GM12878 (cell line): Measurements from ENCODE around the gene SLC38A7. TPM values are rescaled to one million over a fixed set of nuclear protein-coding genes. Genes with fewer than 3 reads are reported as not detected.
A peak's percentile ranks its signal among the peaks of the same experiment; 100 is the strongest.

Experiments used
- CBX3 ChIP-seq: fragments of 200-600 bp; sonication (generic); IDR thresholded peaks from 2 replicates; pipeline ENCODE4 v1.6.1; 2016; ENCODE audit warnings: low read depth, borderline replicate concordance
- HDGF ChIP-seq: fragments of 450-650 bp; IDR thresholded peaks from 2 replicates; pipeline ENCODE4 v1.6.1; 2016; ENCODE audit warnings: antibody characterized with exemption
- IKZF1 ChIP-seq: fragments of 450-650 bp; conservative IDR thresholded peaks from 2 replicates; pipeline ENCODE4 v1.6.1; 2017; ENCODE audit warnings: antibody characterized with exemption, mild to moderate bottlenecking
- IRF4 ChIP-seq: IDR thresholded peaks from 2 replicates; pipeline ENCODE4 v1.6.1; 2011; ENCODE audit warnings: low read depth, low read length
- IRF5 ChIP-seq: fragments of 450-650 bp; IDR thresholded peaks from 2 replicates; pipeline ENCODE4 v1.6.1; 2017; ENCODE audit warnings: borderline replicate concordance
- LARP7 ChIP-seq: fragments of 450-650 bp; IDR thresholded peaks from 2 replicates; pipeline ENCODE4 v1.6.1; 2017; ENCODE audit warnings: mild to moderate bottlenecking
- MXI1 ChIP-seq: fragments of 150-350 bp; IDR thresholded peaks from 2 replicates; pipeline ENCODE4 v1.6.1; 2011; ENCODE audit warnings: low read depth, mild to moderate bottlenecking, inconsistent platforms, low read length, improper control_type of control experiment
- NFXL1 ChIP-seq: fragments of 450-650 bp; IDR thresholded peaks from 2 replicates; pipeline ENCODE4 v1.6.1; 2017; ENCODE audit warnings: antibody characterized with exemption, mild to moderate bottlenecking, borderline replicate concordance
- NKRF ChIP-seq: fragments of 450-650 bp; conservative IDR thresholded peaks from 2 replicates; pipeline ENCODE4 v1.6.1; 2017; ENCODE audit warnings: mild to moderate bottlenecking, moderate library complexity
- NRF1 ChIP-seq: conservative IDR thresholded peaks from 2 replicates; pipeline ENCODE4 v1.6.1; 2011; ENCODE audit warnings: mild to moderate bottlenecking, low read depth, low read length, improper control_type of control experiment
- PKNOX1 ChIP-seq: fragments of 450-650 bp; IDR thresholded peaks from 2 replicates; pipeline ENCODE4 v1.6.1; 2016; ENCODE audit warnings: mild to moderate bottlenecking
- RELA ChIP-seq: fragments of 450-650 bp; IDR thresholded peaks from 2 replicates; pipeline ENCODE4 v1.8.0; 2014; ENCODE audit warnings: borderline replicate concordance; ENCODE audit not compliant: partially characterized antibody
- STAT3 ChIP-seq: IDR thresholded peaks from 2 replicates; pipeline ENCODE4 v1.6.1; 2011; ENCODE audit warnings: low read depth, low read length, improper control_type of control experiment
- YY1 ChIP-seq: IDR thresholded peaks from 2 replicates; pipeline ENCODE4 v1.6.1; 2011; ENCODE audit warnings: low read depth, mild to moderate bottlenecking, low read length
- ZBED1 ChIP-seq: IDR thresholded peaks from 2 replicates; pipeline ENCODE4 v1.6.1; 2016; ENCODE audit warnings: borderline replicate concordance
- polyA plus RNA-seq, 11 experiments: library from polyadenylated mRNA; depleted of rRNA in 4 of 11; unstranded in 6 of 11; stranded (reverse) in 5 of 11; fragments of >200 nt; fragmentation: Nextera tagmentation in 4 of 11; fragmentation: Illumina TruSeq in 1 of 11; extraction: Ambion mirVana in 4 of 11; extraction: Trizol in 1 of 11; gene quantifications; 1 replicate in 1 of 11; 2 replicates in 10 of 11; pipeline versions ENCODE4 v1.2.1 to v1.2.3, GENCODE V29; 2011 to 2016; ENCODE audit warnings: inconsistent platforms in 2 of 11, missing spikeins in 2 of 11, low read depth in 1 of 11
- total RNA-seq, 4 experiments: library from RNA; depleted of rRNA in 3 of 4; stranded (reverse); fragments of >200 nt in 3 of 4; fragmentation: Illumina TruSeq in 1 of 4; extraction: Trizol in 1 of 4; gene quantifications; 2 replicates each; pipeline versions ENCODE4 v1.2.1 to v1.2.3, GENCODE V29; 2013 to 2021
- TF ChIP-seq, protein P1 (sequence below): fragments of 450-650 bp; IDR thresholded peaks from 2 replicates; pipeline ENCODE4 v1.6.1; 2018; ENCODE audit warnings: mild to moderate bottlenecking, low read depth, moderate library complexity; ENCODE audit not compliant: partially characterized antibody
- TF ChIP-seq, protein P2 (sequence below): IDR thresholded peaks from 2 replicates; pipeline ENCODE4 v1.6.1; 2012; ENCODE audit warnings: low read depth, low read length, improper control_type of control experiment
- TF ChIP-seq, protein P3 (sequence below): fragments of 450-650 bp; IDR thresholded peaks from 2 replicates; pipeline ENCODE4 v1.6.1; 2017; ENCODE audit warnings: mild to moderate bottlenecking

The SLC38A7 gene
- total and polyA plus RNA-seq, 10 of the 15 experiments (the other 5 are each of a cell fraction or from before 2014, with no cell fraction given), result 1.4 to 7.8 (median 4.7) TPM

GRCh38 chr16:58629733-58630640 is 54.6 kb downstream of the SLC38A7 start, which contains the start of gene CNOT1 (continued):
- TF ChIP-seq, protein P1, sequence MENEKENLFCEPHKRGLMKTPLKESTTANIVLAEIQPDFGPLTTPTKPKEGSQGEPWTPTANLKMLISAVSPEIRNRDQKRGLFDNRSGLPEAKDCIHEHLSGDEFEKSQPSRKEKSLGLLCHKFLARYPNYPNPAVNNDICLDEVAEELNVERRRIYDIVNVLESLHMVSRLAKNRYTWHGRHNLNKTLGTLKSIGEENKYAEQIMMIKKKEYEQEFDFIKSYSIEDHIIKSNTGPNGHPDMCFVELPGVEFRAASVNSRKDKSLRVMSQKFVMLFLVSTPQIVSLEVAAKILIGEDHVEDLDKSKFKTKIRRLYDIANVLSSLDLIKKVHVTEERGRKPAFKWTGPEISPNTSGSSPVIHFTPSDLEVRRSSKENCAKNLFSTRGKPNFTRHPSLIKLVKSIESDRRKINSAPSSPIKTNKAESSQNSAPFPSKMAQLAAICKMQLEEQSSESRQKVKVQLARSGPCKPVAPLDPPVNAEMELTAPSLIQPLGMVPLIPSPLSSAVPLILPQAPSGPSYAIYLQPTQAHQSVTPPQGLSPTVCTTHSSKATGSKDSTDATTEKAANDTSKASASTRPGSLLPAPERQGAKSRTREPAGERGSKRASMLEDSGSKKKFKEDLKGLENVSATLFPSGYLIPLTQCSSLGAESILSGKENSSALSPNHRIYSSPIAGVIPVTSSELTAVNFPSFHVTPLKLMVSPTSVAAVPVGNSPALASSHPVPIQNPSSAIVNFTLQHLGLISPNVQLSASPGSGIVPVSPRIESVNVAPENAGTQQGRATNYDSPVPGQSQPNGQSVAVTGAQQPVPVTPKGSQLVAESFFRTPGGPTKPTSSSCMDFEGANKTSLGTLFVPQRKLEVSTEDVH, result peak; percentile 79
- TF ChIP-seq RELA (peak; percentile 96), CBX3 (no peak), IRF4 (0 out of 2 replicates have a peak, but pooled peaks have one; percentile 60), HDGF (no peak), MXI1 (peak; percentile 18), ZBED1 (no peak), NFXL1 (no peak), PKNOX1 (peak; percentile 55), YY1 (peak; percentile 96), STAT3 (0 out of 2 replicates have a peak, but pooled peaks have one; percentile 26), IKZF1 (peak; percentile 98), IRF5 (no peak), LARP7 (peak; percentile 79), NKRF (peak; percentile 75; the same call in 1 of the 2 replicates), NRF1 (peak; percentile 86)
- TF ChIP-seq, protein P2, sequence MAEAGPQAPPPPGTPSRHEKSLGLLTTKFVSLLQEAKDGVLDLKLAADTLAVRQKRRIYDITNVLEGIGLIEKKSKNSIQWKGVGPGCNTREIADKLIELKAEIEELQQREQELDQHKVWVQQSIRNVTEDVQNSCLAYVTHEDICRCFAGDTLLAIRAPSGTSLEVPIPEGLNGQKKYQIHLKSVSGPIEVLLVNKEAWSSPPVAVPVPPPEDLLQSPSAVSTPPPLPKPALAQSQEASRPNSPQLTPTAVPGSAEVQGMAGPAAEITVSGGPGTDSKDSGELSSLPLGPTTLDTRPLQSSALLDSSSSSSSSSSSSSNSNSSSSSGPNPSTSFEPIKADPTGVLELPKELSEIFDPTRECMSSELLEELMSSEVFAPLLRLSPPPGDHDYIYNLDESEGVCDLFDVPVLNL, result peak; percentile 70
- TF ChIP-seq, protein P3, sequence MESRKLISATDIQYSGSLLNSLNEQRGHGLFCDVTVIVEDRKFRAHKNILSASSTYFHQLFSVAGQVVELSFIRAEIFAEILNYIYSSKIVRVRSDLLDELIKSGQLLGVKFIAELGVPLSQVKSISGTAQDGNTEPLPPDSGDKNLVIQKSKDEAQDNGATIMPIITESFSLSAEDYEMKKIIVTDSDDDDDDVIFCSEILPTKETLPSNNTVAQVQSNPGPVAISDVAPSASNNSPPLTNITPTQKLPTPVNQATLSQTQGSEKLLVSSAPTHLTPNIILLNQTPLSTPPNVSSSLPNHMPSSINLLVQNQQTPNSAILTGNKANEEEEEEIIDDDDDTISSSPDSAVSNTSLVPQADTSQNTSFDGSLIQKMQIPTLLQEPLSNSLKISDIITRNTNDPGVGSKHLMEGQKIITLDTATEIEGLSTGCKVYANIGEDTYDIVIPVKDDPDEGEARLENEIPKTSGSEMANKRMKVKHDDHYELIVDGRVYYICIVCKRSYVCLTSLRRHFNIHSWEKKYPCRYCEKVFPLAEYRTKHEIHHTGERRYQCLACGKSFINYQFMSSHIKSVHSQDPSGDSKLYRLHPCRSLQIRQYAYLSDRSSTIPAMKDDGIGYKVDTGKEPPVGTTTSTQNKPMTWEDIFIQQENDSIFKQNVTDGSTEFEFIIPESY, result no peak
